NB4 (cell line): ENCODE measurements around the gene HUWE1.

ENCODE experiments used
- POLR2A ChIP-seq: IDR thresholded peaks from 2 replicates; pipeline ENCODE4 v1.6.1; 2011; ENCODE audit warnings: mild to moderate bottlenecking; ENCODE audit not compliant: insufficient read length; ENCODE audit errors: extremely low read depth
- TF ChIP-seq, protein P1 (sequence below): IDR thresholded peaks from one replicate; pipeline ENCODE4 v1.5.1; 2012; ENCODE audit warnings: low read depth, low read length
- TF ChIP-seq, protein P2 (sequence below): IDR thresholded peaks from 2 replicates; pipeline ENCODE4 v1.6.1; 2011; ENCODE audit warnings: low read depth, low read length

DNA sequence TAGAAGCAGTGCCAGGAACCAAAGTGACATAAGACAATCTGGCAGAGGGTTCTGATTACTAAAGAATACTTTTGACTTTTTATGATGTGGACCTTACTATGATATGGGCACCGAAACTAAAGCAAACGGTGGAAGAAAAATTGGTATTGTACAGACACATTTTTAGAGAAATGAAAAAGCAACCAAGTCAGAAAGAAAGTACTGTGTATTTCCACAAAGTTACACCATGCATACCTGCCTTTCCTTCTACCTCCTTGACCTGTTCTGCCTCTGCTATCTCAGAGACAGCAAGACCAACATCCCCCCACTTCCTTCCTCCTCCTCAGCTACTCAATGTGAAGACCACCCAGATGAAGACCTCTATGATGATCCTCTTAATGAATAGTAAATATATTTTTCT lies 88.3 kb downstream of the HUWE1 start:
- TF ChIP-seq, protein P1, sequence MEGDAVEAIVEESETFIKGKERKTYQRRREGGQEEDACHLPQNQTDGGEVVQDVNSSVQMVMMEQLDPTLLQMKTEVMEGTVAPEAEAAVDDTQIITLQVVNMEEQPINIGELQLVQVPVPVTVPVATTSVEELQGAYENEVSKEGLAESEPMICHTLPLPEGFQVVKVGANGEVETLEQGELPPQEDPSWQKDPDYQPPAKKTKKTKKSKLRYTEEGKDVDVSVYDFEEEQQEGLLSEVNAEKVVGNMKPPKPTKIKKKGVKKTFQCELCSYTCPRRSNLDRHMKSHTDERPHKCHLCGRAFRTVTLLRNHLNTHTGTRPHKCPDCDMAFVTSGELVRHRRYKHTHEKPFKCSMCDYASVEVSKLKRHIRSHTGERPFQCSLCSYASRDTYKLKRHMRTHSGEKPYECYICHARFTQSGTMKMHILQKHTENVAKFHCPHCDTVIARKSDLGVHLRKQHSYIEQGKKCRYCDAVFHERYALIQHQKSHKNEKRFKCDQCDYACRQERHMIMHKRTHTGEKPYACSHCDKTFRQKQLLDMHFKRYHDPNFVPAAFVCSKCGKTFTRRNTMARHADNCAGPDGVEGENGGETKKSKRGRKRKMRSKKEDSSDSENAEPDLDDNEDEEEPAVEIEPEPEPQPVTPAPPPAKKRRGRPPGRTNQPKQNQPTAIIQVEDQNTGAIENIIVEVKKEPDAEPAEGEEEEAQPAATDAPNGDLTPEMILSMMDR: no peak
- TF ChIP-seq POLR2A: no peak
- TF ChIP-seq, protein P2, sequence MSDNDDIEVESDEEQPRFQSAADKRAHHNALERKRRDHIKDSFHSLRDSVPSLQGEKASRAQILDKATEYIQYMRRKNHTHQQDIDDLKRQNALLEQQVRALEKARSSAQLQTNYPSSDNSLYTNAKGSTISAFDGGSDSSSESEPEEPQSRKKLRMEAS: no peak
